ENCODE measurements around the gene CYRIA.

- TF ChIP-seq, protein P1, sequence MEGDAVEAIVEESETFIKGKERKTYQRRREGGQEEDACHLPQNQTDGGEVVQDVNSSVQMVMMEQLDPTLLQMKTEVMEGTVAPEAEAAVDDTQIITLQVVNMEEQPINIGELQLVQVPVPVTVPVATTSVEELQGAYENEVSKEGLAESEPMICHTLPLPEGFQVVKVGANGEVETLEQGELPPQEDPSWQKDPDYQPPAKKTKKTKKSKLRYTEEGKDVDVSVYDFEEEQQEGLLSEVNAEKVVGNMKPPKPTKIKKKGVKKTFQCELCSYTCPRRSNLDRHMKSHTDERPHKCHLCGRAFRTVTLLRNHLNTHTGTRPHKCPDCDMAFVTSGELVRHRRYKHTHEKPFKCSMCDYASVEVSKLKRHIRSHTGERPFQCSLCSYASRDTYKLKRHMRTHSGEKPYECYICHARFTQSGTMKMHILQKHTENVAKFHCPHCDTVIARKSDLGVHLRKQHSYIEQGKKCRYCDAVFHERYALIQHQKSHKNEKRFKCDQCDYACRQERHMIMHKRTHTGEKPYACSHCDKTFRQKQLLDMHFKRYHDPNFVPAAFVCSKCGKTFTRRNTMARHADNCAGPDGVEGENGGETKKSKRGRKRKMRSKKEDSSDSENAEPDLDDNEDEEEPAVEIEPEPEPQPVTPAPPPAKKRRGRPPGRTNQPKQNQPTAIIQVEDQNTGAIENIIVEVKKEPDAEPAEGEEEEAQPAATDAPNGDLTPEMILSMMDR (optimal IDR thresholded peaks at IDR 0.05 in 1 of 3, IDR thresholded peaks at IDR 0.05 in 1 of 3, conservative IDR thresholded peaks at IDR 0.05 in 1 of 3; ENCODE audit: extremely low read depth in 1 of 3, insufficient read depth in 2 of 3, low read length in 3 of 3), result no peak
- no peak for TF ChIP-seq EZH2 (IDR thresholded peaks at IDR 0.05; ENCODE audit: low read length)
These were observed 19.2 kb upstream of the CYRIA start for GRCh38 chr2:16684676-16685339.
